Measurements from ENCODE around the gene DNAH17. TPM values are rescaled to one million over a fixed set of nuclear protein-coding genes. Genes with fewer than 3 reads are reported as not detected.

The DNAH17 gene
- total RNA-seq, 1 experiment from 2014 or later, result 0.23 TPM

DNA sequence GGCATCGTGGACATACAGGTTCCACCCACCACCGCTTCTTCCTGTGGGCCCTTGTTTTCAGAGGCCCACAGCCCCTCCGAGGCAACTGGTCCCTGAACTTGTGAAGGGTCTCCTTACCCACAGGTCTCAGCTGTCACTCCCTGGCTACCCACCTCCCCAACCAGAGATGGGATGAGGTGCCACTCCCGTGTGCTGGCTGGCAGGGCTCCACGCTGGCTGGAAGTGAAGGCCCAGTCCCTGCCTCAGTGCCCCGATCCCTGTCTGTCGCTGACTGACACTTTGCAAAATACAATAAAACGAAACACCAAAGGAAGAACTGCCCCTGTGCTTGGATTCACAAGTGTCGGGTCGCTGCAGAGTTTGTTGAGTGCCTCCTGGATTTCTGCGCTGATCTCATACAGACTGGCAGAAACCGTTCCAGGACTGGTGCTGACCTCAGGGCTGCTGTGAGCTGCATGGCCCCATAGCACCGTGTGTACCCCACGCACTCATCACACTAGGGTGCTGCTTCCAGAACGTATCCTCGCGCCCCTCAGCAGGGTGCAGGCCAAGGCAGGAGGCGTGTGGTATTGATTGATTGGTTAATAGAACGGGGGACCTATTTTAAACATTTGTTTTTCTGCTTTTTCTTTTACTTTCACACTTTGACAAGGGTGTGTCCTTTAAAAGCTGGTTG, 141.7 kb downstream of the DNAH17 start:
- Histone ChIP-seq H3K4me3 (ENCODE audit: low read depth, low read length) (no peak overlapping the region), H3K27me3 (replicated peaks; ENCODE audit: control insufficient read depth, insufficient read depth, low read length) (no peaks in the 10 kb centered on the region), H3K4me1 (no peaks in the 10 kb centered on the region), H3K9me3 (no peaks in the 10 kb centered on the region), H3K36me3 (ENCODE audit: control insufficient read depth, insufficient read depth, low read length) (no peaks in the 10 kb centered on the region)
- H3K27me3 Mint-ChIP-seq (ENCODE audit: insufficient read depth, unreplicated experiment), result no peaks in the 10 kb centered on the region
- TF ChIP-seq, protein P1, sequence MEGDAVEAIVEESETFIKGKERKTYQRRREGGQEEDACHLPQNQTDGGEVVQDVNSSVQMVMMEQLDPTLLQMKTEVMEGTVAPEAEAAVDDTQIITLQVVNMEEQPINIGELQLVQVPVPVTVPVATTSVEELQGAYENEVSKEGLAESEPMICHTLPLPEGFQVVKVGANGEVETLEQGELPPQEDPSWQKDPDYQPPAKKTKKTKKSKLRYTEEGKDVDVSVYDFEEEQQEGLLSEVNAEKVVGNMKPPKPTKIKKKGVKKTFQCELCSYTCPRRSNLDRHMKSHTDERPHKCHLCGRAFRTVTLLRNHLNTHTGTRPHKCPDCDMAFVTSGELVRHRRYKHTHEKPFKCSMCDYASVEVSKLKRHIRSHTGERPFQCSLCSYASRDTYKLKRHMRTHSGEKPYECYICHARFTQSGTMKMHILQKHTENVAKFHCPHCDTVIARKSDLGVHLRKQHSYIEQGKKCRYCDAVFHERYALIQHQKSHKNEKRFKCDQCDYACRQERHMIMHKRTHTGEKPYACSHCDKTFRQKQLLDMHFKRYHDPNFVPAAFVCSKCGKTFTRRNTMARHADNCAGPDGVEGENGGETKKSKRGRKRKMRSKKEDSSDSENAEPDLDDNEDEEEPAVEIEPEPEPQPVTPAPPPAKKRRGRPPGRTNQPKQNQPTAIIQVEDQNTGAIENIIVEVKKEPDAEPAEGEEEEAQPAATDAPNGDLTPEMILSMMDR (IDR thresholded peaks at IDR 0.05; ENCODE audit: insufficient read depth in 1 of 2, low read depth in 1 of 2, low read length in 1 of 2, severe bottlenecking in 1 of 2, unreplicated experiment in 1 of 2), result no peak
- peaks cover 43% of the 10 kb centered on the region for H3K36me3 Mint-ChIP-seq (ENCODE audit: insufficient read depth, unreplicated experiment)
- H3K4me3 Mint-ChIP-seq (ENCODE audit: unreplicated experiment), result no peak overlapping the region
- no peak for DNase-seq
- H3K27ac Mint-ChIP-seq (ENCODE audit: unreplicated experiment), result no peak overlapping the region
- POLR2A ChIA-PET, result no interaction called here
- CTCF ChIA-PET, result no interaction called here
- BruUV-seq (replicated peaks), result no TSS peak
- peaks cover 6% of the 10 kb centered on the region for H3K4me1 Mint-ChIP-seq (ENCODE audit: low read depth, unreplicated experiment)
- intact Hi-C loops (cut with micrococcal nuclease; ENCODE audit: unreplicated experiment), result no loop called here
- H3K9me3 Mint-ChIP-seq (ENCODE audit: unreplicated experiment), result peaks cover 13% of the 10 kb centered on the region

DNA sequence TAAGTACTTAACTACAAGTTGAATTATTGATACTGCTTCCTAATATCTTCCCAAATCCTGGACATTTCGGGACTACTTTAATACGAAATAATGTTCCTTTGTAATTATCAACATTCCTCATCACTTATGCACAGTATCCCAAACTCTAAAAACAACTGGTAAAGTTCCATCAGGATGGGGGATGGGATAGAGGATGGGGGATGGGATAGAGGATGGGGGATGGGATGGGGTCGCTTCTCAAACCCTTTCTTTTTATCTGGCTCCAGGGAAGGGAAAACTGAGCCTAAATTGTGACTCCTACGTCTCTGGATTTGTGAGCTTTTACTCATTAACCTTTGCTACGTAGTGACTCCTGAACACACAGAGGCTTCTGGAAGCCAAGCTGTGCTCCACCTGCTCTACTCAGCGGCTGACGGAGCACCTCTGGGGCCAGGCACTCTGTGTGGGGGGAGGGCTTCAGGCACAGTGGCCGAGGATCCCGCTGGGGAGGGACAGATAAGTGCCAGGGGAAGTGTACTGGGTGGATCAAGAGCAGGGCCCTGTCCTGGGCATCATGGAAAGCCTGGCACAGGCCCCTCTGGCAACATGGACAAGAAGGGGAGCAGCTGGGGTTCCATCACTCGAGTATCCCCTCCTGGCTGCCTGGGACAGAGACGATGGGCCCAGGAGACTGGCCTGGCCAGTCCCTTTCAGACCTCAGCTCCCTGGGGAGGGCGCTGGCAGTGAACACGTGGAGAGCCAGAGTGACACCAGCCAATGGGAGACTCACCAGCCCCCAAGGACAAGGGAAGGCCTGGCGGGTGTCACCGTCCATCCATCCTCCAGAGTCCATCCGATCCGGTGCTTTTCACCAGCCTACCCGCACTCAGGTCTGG, 142.5 kb downstream of the DNAH17 start:
- Histone ChIP-seq H3K4me3 (ENCODE audit: low read depth, low read length) (no peak overlapping the region), H3K36me3 (ENCODE audit: control insufficient read depth, insufficient read depth, low read length) (no peaks in the 10 kb centered on the region), H3K27me3 (replicated peaks; ENCODE audit: control insufficient read depth, insufficient read depth, low read length) (no peaks in the 10 kb centered on the region), H3K9me3 (no peaks in the 10 kb centered on the region), H3K4me1 (no peaks in the 10 kb centered on the region)
- Mint-ChIP-seq H3K27me3 (ENCODE audit: insufficient read depth, unreplicated experiment) (no peaks in the 10 kb centered on the region), H3K27ac (ENCODE audit: unreplicated experiment) (no peak overlapping the region), H3K9me3 (ENCODE audit: unreplicated experiment) (peaks cover 13% of the 10 kb centered on the region), H3K4me1 (ENCODE audit: low read depth, unreplicated experiment) (peaks cover 6% of the 10 kb centered on the region), H3K36me3 (ENCODE audit: insufficient read depth, unreplicated experiment) (peaks cover 49% of the 10 kb centered on the region), H3K4me3 (ENCODE audit: unreplicated experiment) (no peak overlapping the region)
- BruUV-seq (replicated peaks), result no TSS peak
- TF ChIP-seq, protein P1 (IDR thresholded peaks at IDR 0.05; ENCODE audit: insufficient read depth in 1 of 2, low read depth in 1 of 2, low read length in 1 of 2, severe bottlenecking in 1 of 2, unreplicated experiment in 1 of 2), result no peak
- POLR2A ChIA-PET, result no interaction called here
- DNase-seq, result no peak
- CTCF ChIA-PET, result no interaction called here
- intact Hi-C loops (cut with micrococcal nuclease; ENCODE audit: unreplicated experiment), result no loop called here

DNA sequence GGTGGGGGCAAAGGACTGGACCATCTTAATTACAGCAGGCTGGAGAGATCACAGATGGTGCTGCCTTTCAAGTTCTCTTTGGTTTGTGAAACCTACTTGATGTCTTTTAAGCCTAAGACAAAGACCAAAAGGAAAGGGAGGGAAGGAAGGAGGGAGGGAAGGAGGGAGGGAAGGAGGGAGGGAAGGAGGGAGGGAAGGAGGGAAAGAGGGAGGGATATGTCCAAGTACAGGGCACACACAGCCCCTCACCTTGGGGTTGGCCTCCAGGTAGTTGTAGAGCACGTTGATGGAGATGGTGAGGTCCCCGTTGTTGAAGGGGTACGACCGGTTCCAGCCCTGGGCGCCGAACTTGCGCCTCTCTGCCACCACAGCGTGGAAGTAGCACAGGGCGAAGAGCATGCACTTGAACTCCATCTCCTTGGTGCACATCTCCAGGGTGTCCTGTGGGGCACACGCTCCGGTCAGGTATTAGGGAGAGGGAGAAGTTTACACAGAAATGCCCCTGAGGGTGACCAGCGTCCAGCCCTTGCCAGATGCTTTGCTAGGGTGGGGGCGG, 143.3 kb downstream of the DNAH17 start:
- H3K27me3 Mint-ChIP-seq (ENCODE audit: insufficient read depth, unreplicated experiment), result no peaks in the 10 kb centered on the region
- no peak overlapping the region for H3K4me3 ChIP-seq (ENCODE audit: low read depth, low read length)
- CTCF ChIA-PET, result no interaction called here
- intact Hi-C loops (cut with micrococcal nuclease; ENCODE audit: unreplicated experiment), result no loop called here
- H3K9me3 Mint-ChIP-seq (ENCODE audit: unreplicated experiment), result peaks cover 12% of the 10 kb centered on the region
- POLR2A ChIA-PET, result no interaction called here
- DNase-seq, result no peak
- BruUV-seq (replicated peaks), result no TSS peak
- H3K9me3 ChIP-seq, result no peaks in the 10 kb centered on the region
- TF ChIP-seq, protein P1 (IDR thresholded peaks at IDR 0.05; ENCODE audit: insufficient read depth in 1 of 2, low read depth in 1 of 2, low read length in 1 of 2, severe bottlenecking in 1 of 2, unreplicated experiment in 1 of 2), result no peak
- H3K4me1 ChIP-seq, result no peaks in the 10 kb centered on the region
- H3K27me3 ChIP-seq (replicated peaks; ENCODE audit: control insufficient read depth, insufficient read depth, low read length), result no peaks in the 10 kb centered on the region
- no peak overlapping the region for H3K27ac Mint-ChIP-seq (ENCODE audit: unreplicated experiment)
- H3K36me3 ChIP-seq (ENCODE audit: control insufficient read depth, insufficient read depth, low read length), result peaks cover 1% of the 10 kb centered on the region; the same call in 1 of the 2 replicates
- H3K36me3 Mint-ChIP-seq (ENCODE audit: insufficient read depth, unreplicated experiment), result peaks cover 52% of the 10 kb centered on the region
- peaks cover 6% of the 10 kb centered on the region for H3K4me1 Mint-ChIP-seq (ENCODE audit: low read depth, unreplicated experiment)
- no peak overlapping the region for H3K4me3 Mint-ChIP-seq (ENCODE audit: unreplicated experiment)
